Stimulated activated CD4-positive, alpha-beta T cell treated with anti-CD3 and anti-CD28 coated beads, TNF-alpha, amount 100 ng/mL, for 1 hour (primary cell): ENCODE measurements around the gene NPEPPS.
"Not testable (repeated sequence)": the region's sequence is repeated elsewhere in the genome, so short reads cannot be mapped to it uniquely, and the experiment has no call there.

ENCODE experiments used
- DNase-seq, 3 donors: peaks; one replicate each; pipeline ENCODE4 v3.0.0-alpha.2; 2020; ENCODE audit warnings: low read depth in 3 of 3, low spot score in 1 of 3

Gene NPEPPS, protein sequence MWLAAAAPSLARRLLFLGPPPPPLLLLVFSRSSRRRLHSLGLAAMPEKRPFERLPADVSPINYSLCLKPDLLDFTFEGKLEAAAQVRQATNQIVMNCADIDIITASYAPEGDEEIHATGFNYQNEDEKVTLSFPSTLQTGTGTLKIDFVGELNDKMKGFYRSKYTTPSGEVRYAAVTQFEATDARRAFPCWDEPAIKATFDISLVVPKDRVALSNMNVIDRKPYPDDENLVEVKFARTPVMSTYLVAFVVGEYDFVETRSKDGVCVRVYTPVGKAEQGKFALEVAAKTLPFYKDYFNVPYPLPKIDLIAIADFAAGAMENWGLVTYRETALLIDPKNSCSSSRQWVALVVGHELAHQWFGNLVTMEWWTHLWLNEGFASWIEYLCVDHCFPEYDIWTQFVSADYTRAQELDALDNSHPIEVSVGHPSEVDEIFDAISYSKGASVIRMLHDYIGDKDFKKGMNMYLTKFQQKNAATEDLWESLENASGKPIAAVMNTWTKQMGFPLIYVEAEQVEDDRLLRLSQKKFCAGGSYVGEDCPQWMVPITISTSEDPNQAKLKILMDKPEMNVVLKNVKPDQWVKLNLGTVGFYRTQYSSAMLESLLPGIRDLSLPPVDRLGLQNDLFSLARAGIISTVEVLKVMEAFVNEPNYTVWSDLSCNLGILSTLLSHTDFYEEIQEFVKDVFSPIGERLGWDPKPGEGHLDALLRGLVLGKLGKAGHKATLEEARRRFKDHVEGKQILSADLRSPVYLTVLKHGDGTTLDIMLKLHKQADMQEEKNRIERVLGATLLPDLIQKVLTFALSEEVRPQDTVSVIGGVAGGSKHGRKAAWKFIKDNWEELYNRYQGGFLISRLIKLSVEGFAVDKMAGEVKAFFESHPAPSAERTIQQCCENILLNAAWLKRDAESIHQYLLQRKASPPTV

DNA sequence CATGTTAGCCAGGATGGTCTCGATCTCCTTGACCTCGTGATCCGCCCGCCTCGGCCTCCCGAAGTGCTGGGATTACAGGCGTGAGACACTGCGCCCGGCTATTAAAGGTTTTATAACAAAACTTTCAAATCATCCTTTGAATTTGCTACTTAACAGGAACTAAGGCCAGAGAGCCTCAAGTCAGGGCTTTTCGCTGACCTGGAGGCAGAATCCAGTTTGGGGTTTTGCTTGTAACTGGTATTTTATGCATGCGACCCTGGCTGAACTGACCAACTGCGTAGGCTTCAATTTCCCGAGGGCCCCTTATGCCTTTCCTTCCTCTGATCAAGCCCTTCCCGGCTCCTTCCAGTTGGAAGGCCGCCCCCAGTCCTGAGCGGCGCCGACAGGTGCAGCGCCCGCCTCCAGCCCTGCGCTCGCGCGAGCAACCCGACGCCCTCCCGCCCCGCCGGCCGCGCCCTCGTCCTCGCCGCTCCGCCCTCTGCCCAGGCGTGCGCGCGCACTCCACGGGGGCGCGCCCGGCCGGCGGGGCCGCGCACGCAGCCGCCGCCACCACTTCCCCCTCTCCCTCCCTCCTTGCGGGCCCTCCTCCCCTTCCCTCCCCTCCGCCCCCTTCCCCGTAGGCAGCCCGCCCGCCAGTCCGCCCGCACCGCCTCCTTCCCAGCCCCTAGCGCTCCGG lies at the start of gene NPEPPS:
Gene NPEPPS, plus strand, starts transcription at position 552 of the 676 bp plus-strand sequence. CDS start 193 bp downstream, outside the sequence.
- peak; percentile 76 to 81 (median 80) for DNase-seq

DNA sequence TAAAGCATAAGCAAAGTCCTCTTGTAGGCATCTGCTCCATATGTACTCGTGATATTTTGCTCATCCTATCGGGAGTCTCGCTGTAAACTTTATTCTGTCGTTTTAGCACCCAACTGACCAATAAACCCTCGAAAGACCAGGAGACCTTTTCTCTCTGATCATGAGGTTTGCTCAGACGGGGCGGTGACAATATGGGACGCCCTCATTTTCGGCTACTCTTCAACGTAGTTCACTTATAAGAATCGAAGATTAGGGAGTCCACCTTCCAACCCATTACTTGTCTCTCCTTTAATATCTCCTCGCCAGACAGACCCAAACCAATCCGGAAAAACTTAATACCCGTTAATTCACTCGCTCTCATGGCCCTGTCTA lies 39.1 kb upstream of the NPEPPS start:
- DNase-seq, result not testable (repeated sequence)

DNA sequence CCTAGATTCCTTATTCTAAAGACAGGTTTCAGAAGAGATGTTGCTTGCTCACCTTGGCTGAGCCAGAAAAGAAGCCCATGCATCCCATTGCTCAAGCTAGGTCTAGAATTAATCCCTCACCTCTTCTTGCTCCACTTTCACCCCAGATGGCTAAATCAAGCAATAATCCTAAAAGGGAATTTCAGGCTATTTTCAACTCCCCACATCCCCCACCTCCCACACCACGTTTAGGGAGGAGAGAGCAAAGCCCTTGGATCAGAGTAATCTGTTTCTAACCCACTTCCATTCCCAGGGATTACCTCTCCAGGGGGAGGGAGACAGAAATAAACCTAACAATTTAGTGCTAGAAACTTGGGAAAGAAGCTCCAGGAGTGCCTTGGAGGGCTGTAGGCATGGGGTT lies 31.8 kb upstream of the NPEPPS start:
- DNase-seq, result not testable (repeated sequence)

DNA sequence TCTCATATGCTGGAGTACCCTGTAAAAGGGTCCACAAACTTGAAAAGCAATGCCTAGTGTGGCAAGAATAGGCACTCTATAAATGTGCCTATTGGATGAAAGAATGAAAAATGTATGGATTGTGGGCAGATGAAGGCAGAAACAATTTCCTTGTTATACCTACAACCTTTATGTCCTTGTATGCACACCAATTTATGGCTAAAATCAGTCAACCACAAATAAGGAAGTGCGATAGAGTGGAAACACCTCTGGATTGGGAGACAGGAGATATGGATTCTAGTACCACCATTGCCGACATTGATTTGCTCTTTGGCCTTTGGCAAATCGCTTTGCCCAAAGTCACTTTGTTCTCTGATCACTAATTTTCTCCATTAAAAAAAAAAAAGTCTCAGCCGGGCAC lies 31.4 kb upstream of the NPEPPS start:
- DNase-seq, result not testable (repeated sequence)

DNA sequence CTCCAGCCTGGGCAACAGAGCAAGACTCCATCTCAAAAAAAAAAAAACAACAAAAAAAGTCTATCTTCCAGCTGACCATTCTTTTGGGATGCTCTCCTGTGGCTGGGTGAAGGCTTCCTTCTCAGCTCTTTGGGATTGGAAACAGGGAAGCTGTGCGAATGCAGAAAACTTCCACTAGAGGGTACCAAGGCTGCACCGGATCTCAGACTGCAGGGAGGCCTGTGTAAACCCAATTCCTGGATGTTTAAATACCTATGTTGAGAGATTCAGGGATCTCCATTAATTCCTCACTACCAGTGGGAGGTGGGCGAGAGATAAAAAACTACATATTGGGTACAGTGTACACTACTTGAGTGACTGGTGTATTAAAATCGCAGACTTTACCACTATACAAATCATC lies 30.3 kb upstream of the NPEPPS start:
- DNase-seq, result not testable (repeated sequence)

DNA sequence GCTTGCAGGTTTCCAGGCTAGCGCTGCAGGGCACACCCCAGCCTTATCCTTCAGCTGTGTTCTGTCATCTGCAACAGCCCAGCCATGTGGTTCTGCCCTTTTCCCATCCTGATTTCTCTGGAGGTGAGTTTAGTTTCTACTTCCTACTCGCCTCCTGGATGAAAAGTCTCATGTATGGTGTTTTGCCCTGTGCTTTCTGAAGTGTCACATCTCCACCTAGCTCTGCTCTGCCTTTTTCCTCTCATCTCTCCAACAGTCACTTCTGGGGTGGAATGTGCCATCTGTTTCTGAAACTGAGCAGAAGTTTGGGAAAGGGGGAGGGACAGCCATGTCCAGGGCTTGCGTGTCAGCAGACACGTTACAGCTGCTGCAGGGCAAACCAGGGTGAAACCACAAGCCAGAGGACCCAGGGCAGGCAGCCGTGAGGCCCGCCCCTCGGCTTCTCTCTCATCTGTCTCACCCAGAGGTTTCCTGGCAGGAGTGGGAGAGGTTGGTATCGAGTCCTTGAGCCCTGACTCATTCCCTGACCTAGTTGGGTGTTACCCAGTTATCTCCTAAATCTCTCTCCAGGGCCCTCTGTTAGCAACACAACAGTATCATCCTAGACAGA lies 28.7 kb upstream of the NPEPPS start:
- DNase-seq, result not testable (repeated sequence)

DNA sequence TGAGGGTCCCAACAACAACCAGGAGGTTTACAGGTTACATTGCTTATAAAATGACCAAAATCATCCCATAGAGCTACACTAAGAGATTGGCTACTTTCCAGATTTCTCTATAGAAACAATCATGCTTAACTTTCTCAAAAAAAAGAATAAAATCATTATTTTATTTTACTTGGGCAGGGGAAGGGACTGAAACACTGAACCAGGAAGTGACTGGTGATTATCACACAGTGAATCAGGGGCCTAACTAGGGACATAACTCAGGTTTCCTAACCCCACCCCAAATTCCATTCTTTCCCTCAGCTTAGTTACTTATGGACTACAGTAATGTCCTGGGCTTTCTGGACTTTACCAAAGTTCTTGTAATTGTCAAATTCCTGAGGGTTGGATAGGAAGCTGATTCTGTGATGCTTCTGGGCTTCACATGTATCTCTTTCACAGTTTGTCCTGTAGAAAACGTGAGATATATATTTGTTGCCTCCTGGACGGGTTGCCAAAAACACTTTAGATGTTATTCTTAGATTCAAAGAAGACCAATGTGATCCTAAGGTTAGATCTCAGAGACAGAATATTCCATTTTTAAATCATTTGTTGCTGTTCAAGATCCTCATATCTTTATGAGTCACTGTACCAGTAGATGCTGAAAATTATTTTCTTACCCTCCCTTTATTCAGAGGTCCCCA lies 28.0 kb upstream of the NPEPPS start:
- DNase-seq, result not testable (repeated sequence)

DNA sequence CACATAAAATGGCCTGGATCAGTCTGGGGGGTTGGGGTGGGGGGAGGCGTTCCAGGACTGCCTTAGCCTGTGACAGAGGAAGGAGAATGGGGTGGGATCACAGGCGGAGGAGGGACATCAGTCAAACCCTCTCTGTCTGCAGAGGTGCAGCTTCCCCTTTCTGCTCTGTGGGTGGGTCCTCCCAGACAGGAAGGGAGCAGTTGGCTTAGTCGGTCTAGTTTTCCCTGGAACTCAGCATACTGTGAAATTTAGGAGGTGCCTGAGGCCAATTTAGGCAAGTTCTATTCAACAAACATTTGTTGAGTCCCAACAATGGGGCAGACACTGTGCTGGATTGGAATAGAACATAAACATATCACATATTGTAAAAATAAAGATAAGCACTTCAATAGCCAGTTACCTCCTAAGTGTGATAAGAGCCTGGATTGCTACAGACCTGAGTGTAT lies 19.2 kb upstream of the NPEPPS start:
- not testable (repeated sequence) for DNase-seq

DNA sequence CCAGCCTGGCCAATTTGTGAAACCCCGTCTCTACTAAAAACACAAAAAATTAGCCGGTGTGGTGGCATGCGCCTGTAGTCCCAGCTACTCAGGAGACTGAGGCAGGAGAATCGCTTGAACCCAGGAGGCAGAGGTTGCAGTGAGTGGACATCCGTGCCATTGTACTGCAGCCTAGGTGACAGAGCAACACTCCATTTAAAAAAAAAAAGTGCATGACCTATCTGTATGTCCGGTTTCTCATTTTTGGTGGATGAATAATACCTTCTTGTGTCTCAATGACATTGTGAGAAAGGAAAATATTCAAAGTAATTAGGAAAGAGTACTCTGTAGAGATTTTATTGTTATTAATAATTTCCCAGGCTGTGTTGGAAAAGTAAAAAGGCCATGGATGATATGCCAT lies 17.6 kb upstream of the NPEPPS start:
- not testable (repeated sequence) for DNase-seq

DNA sequence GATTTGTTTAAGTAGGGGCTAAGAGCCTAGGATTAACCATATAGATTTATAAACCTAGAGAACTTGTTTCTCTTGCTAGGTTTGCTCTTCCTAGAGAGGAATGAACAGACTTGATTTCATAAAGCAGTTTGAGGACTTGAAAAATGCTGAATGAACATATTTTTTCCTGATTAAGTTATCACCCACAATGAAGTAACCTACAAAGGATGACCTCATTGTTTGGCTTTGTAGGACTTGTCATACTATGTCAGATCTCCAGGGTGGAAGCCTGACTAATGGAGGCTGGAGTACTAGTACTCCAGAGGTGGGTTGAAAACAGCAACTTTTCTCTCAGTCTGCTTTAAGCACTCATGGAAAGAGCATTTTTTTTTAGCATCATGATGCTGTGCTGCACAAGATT lies 12.0 kb upstream of the NPEPPS start:
- not testable (repeated sequence) for DNase-seq

DNA sequence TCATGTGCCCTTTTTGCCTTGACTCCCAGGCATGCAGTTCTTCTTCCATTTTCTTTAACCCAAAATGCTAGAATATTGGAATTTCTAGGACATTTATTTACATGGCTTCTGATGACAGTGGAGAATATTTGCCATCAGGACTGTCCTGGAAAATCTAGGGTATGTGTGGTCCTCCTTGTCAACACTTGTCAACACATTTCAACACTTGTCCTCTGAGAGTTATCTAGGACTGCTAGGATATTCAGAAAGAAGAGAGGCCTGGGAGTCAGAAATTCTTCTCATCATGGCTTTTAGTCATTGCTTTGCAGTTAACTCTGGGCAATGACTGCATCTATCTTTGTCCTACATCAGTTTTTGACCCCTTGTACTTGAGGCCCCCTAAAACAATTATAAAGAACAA lies 11.5 kb upstream of the NPEPPS start:
- not testable (repeated sequence) for DNase-seq

DNA sequence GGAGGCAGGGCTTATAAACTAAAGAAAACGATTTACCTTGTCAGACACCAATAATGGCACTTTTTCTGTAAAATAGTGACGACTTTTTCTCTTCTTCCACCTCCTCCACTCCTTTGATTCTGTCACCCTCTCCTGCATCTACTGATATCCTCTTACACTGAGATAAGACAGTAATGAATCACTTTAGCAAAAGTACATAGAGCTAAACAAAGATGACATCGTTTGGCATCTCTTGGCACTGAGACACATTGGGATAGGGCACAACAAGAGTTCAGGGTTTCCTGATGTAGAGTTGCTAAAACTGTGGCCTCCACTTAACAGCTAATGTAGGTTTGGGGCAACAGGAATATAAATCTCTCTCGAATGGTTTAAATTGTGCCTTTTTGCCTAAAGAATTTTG lies 10.6 kb upstream of the NPEPPS start:
- DNase-seq, result not testable (repeated sequence)

DNA sequence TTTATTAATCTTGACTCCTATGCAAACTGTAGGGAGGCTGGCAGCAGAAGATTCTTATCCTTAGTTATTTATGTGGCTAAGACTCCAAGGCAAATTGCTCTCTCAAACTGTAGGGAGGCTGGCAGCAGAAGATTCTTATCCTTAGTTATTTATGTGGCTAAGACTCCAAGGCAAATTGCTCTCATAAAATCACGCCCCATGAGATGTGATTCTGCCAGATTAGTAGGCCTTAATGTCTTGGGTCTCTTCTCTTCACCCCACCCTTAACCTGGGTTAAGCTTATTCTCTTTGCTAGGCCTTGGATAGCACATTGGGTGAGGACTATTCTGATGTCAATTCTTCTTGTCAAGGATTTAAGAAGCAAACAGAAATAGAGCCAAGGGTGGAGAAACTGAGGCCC lies 9.5 kb upstream of the NPEPPS start:
- DNase-seq, result not testable (repeated sequence)

DNA sequence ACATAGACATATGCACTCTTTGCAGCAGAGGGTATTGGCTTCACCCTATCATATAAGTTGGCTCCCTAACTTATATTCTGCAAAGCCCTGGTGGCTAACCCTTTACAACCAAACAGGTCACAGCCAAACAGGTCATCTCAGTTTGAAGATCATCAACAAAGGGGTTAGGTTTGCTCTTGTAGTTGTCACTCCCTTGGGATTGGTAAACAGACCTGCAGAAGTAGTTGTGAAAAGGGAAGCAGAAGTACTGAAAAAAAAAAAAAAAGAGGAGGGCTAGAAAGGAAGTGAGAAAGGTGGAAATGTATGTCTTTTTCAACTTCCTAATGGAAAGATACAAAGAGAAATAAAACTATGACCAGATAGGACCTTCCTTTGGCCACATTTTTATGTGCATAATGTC lies 8.6 kb upstream of the NPEPPS start:
- not testable (repeated sequence) for DNase-seq

DNA sequence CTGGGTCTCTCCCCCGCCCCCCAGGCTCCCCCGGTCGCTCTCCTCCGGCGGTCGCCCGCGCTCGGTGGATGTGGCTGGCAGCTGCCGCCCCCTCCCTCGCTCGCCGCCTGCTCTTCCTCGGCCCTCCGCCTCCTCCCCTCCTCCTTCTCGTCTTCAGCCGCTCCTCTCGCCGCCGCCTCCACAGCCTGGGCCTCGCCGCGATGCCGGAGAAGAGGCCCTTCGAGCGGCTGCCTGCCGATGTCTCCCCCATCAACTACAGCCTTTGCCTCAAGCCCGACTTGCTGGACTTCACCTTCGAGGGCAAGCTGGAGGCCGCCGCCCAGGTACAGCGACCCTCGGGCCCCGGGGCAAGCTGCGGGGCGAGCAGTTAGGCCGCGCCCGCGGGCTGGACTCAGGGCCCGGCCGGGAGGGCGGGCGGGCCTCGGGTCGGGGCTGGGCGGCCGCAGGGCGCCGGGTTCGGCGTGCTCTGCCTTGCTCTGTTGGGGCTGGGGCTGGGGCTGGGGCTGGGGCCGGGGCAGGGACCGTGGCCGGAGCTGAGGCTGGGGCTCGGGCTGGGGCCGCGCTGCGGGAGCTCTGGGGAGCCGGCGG lies 419 bp downstream of the NPEPPS start:
- DNase-seq, result peak in 1 of 3 donors; percentile 1

DNA sequence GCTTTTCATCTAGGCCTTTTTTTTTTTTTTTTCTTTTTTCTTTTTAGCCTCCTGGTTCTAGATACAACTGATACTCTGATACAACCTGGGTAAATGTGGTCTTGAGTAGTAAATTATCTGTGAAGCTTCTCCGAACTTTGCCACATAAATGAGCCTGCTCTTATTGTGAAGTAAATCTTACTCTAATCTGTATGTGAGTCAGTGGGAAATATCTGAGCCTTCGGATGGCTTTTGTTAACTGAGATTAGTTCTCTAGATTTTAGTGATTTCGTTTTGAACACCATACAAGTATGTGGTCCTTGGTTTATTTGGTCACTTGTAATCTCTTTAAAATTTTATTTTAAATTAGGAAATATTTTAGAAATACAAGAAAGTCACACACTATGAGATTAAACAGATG lies 8.2 kb downstream of the NPEPPS start:
- not testable (repeated sequence) for DNase-seq

DNA sequence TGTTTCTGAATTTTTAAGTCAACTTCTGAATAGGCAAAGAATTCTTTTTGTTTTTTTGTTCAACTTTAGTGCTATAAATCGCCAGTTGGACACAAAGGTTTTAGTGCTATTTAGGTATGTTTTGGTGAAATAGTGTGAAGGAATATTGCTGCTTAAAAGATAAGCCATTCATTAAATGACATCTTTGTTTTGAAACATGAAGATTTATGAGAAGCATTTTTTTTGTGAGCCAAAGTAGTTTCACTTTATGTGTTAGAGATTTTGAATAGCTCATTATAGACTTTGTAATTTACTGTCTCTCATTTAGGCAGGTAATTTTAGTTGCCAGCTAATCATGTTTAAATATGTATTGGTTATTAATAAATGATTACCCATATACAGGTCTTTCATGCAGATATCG lies 10.8 kb downstream of the NPEPPS start:
- DNase-seq, result not testable (repeated sequence)

DNA sequence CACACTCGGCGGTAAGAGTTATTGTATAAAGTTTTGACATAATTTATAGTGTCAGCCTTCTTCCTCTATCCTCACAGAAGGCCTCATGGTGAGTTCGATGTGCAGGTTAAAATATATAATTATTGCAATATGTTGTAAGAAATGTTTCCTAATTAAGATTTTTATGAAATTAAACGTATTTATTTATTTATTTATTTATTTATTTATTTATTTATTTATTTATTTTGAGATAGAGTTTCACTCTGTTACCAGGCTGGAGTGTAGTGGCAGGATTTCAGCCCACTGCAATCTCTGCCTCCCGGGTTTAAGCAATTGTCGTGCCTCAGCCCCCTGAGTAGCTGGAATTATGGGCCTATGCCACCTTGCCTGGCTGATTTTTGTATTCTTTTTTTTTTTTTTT lies 13.4 kb downstream of the NPEPPS start:
- DNase-seq, result not testable (repeated sequence)

DNA sequence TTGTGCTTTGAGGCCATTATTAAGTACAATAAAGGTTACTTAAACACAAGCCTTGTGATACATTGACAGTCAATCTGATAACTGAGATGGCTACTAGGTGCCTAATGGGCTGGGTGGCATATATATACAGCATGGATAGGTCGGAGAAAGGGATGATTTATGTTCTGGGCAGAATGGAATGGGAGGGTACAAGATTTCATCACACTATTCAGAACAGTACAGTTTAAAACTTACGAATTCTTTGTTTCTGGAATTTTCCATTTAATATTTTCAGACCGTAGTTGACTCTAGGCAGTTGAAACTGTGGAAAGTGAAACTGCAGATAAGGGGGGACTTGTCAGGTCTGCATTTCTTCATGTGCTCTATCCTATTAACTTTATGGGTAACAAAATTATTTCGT lies 23.8 kb downstream of the NPEPPS start:
- not testable (repeated sequence) for DNase-seq

DNA sequence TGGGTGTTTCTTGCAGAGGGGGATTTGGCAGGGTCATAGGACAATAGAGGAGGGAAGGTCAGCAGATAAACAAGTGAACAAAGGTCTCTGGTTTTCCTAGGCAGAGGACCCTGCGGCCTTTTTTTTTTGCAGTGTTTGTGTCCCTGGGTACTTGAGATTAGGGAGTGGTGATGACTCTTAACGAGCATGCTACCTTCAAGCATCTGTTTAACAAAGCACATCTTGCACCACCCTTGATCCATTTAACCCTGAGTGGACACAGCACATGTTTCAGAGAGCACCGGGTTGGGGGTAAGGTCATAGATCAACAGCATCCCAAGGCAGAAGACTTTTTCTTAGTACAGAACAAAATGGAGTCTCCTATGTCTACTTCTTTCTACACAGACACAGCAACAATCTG lies 25.2 kb downstream of the NPEPPS start:
- not testable (repeated sequence) for DNase-seq
